Glutamatergic neuron (in vitro differentiated cells): ENCODE results near the gene B4GALT1. TPM values are rescaled to one million over a fixed set of nuclear protein-coding genes. Genes with fewer than 3 reads are reported as not detected.

Source experiments
- DNase-seq: peaks from one replicate; pipeline ENCODE4 v3.0.0; 2022
- H3K27ac Mint-ChIP-seq: one replicate; pipeline ENCODE4 v1.8.0; 2020; ENCODE audit warnings: mild to moderate bottlenecking, mixed read lengths, inconsistent platforms; ENCODE audit not compliant: unreplicated experiment
- H3K27me3 Mint-ChIP-seq: one replicate; pipeline ENCODE4 v1.8.0; 2020; ENCODE audit warnings: mild to moderate bottlenecking, moderate library complexity, mixed read lengths, inconsistent platforms; ENCODE audit not compliant: unreplicated experiment
- H3K36me3 Mint-ChIP-seq: one replicate; pipeline ENCODE4 v1.8.0; 2020; ENCODE audit warnings: mild to moderate bottlenecking, mixed read lengths, inconsistent platforms; ENCODE audit not compliant: unreplicated experiment
- H3K4me1 Mint-ChIP-seq: one replicate; pipeline ENCODE4 v1.8.0; 2020; ENCODE audit warnings: mild to moderate bottlenecking, low read depth, mixed read lengths, inconsistent platforms; ENCODE audit not compliant: unreplicated experiment
- H3K4me3 Mint-ChIP-seq: one replicate; pipeline ENCODE4 v1.8.0; 2020; ENCODE audit warnings: mild to moderate bottlenecking, mixed read lengths, inconsistent platforms; ENCODE audit not compliant: unreplicated experiment
- H3K9me3 Mint-ChIP-seq: one replicate; pipeline ENCODE4 v1.8.0; 2020; ENCODE audit warnings: mild to moderate bottlenecking, moderate library complexity, mixed read lengths, inconsistent platforms; ENCODE audit not compliant: unreplicated experiment
- total RNA-seq: library from RNA; stranded (reverse); fragmentation: NEBNext Ultra II Directional; extraction: Animal tissue kit (Norgen Biotek cat#: 25700); gene quantifications from one replicate; pipeline ENCODE4 v1.2.1, GENCODE V29; 2021; ENCODE audit not compliant: unreplicated experiment
- TF ChIP-seq, protein P1 (sequence below): fragments of 200-600 bp; sonication (generic); IDR thresholded peaks from one replicate; pipeline ENCODE4 v1.5.0; 2021; ENCODE audit not compliant: partially characterized antibody, unreplicated experiment

The B4GALT1 gene
- total RNA-seq, 1 donor from 2014 or later: 5.4 TPM

DNA sequence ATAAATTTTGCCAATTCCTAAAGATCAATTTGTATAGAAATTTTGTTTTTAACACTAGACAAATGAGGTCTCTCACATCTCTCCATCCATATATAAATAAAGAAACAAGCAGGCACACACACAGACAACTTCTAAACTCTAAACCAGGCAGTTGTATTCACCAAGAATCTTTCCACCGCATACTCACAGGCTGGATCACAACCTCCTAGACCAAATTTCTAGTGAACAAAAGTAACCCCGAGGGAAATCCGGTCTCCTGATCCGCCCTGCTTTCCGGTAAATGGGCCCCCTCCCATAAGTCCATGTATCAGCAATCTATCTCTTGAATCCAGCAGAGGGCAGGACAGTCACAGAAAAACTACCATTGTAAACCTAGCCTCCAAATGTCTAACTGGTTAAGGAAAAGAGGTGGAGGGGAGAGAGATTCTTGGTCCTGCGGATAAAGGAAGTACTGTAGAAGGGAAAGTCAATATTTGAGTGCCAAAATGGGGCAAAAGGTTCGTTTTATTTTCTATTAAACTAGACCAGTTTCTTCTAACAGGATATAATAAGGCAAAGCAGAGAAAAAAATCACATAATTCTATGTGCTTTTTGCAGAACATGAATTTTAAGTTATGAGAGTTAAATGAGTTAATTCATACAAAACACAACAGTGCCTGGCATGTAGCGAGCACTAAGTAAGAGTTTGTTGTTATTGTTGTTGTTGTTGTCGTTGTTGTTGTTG is 85.8 kb downstream of the B4GALT1 start:
- TF ChIP-seq, protein P1, sequence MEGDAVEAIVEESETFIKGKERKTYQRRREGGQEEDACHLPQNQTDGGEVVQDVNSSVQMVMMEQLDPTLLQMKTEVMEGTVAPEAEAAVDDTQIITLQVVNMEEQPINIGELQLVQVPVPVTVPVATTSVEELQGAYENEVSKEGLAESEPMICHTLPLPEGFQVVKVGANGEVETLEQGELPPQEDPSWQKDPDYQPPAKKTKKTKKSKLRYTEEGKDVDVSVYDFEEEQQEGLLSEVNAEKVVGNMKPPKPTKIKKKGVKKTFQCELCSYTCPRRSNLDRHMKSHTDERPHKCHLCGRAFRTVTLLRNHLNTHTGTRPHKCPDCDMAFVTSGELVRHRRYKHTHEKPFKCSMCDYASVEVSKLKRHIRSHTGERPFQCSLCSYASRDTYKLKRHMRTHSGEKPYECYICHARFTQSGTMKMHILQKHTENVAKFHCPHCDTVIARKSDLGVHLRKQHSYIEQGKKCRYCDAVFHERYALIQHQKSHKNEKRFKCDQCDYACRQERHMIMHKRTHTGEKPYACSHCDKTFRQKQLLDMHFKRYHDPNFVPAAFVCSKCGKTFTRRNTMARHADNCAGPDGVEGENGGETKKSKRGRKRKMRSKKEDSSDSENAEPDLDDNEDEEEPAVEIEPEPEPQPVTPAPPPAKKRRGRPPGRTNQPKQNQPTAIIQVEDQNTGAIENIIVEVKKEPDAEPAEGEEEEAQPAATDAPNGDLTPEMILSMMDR: peak; percentile 60
- H3K27ac Mint-ChIP-seq: no peak overlapping the region

GRCh38 chr9:33080534-33080933 is 86.6 kb downstream of the B4GALT1 start:
- peaks cover 3% of the 10 kb centered on the region for H3K4me1 Mint-ChIP-seq
- H3K9me3 Mint-ChIP-seq: peaks cover 4% of the 10 kb centered on the region
- H3K36me3 Mint-ChIP-seq: no peaks in the 10 kb centered on the region
- no peak overlapping the region for H3K27ac Mint-ChIP-seq
- TF ChIP-seq, protein P1: no peak
- no peak for DNase-seq
- H3K4me3 Mint-ChIP-seq: no peak overlapping the region
- peaks cover 9% of the 10 kb centered on the region for H3K27me3 Mint-ChIP-seq

More for the DNA sequence above, 85.8 kb downstream of the B4GALT1 start:
- Mint-ChIP-seq H3K9me3 (no peaks in the 10 kb centered on the region), H3K27me3 (peaks cover 6% of the 10 kb centered on the region), H3K36me3 (no peaks in the 10 kb centered on the region), H3K4me1 (no peaks in the 10 kb centered on the region), H3K4me3 (no peak overlapping the region)
- no peak for DNase-seq

- Mint-ChIP-seq H3K9me3 (peaks cover 5% of the 10 kb centered on the region), H3K27me3 (peaks cover 9% of the 10 kb centered on the region), H3K4me3 (peak within 1 kb of the TSS; percentile 99), H3K36me3 (no peaks in the 10 kb centered on the region), H3K27ac (peak within 1 kb of the TSS; percentile 98), H3K4me1 (peaks cover 6% of the 10 kb centered on the region)
- DNase-seq: peak; percentile 96
- TF ChIP-seq, protein P1: no peak
Measured at GRCh38 chr9:33076046-33077004, 90.8 kb downstream of the B4GALT1 start, which contains the start of gene SMU1. Gene SMU1 (minus strand): TSS chr9:33076674. CDS start chr9:33076608, 66 bp downstream.

DNA sequence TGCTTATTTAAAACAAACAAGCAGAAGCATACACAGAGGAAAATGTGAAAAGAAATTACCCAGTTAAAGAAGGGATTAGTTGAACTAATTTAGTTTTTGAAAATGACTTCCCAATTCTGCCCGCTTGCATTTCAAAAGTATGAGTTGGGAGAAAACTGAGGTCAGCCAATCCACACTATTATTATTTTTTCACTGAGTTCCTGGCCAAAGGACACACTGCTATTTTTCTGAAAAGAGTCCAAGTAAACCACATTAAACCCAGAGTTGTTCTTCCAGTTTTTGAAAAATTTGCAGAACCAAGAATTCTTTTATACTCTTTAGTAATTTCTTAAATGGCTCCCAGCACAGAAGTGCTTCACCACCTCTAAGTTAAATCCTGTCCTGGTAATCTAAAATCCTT is 98.1 kb downstream of the B4GALT1 start:
- no peaks in the 10 kb centered on the region for H3K4me1 Mint-ChIP-seq
- TF ChIP-seq, protein P1: no peak
- H3K36me3 Mint-ChIP-seq: no peaks in the 10 kb centered on the region
- H3K27ac Mint-ChIP-seq: no peak overlapping the region
- H3K27me3 Mint-ChIP-seq: no peaks in the 10 kb centered on the region
- peaks cover 1% of the 10 kb centered on the region for H3K9me3 Mint-ChIP-seq
- no peak overlapping the region for H3K4me3 Mint-ChIP-seq
- DNase-seq: no peak
